ENCODE data around the gene ERMARD. TPM values are rescaled to one million over a fixed set of nuclear protein-coding genes. Genes with fewer than 3 reads are reported as not detected.

Gene ERMARD
- total RNA-seq, 1 experiment from 2014 or later = 19.6 TPM

- TF ChIP-seq CTCF (conservative IDR thresholded peaks at IDR 0.05; ENCODE audit: low read depth, low read length) (no peak), EZH2 (IDR thresholded peaks at IDR 0.05; ENCODE audit: borderline replicate concordance, low read depth, low read length, poor library complexity, severe bottlenecking) (no peak)
- no TSS peak for BruUV-seq (replicated peaks)
- H3K27me3 ChIP-seq (replicated peaks; ENCODE audit: insufficient read depth, low read depth, low read length, poor library complexity) = peaks cover 18% of the 10 kb centered on the region
- no peak overlapping the region for H3K4me3 ChIP-seq (ENCODE audit: low read depth, low read length, poor library complexity, severe bottlenecking)
- ChIA-PET POLR2A (ENCODE audit: low non-redundant PET) (no interaction called here), CTCF (interaction anchor here (0.7 kb wide), 1 partner anchor 30 kb away, joined by 3 read pairs; no protein-coding TSS in a partner anchor)
- no peaks in the 10 kb centered on the region for H3K36me3 ChIP-seq (ENCODE audit: insufficient read depth, low read length, poor library complexity, severe bottlenecking)
- intact Hi-C loops (cut with micrococcal nuclease; ENCODE audit: unreplicated experiment) = no loop called here
- H3K9me3 ChIP-seq (ENCODE audit: low read depth, low read length, poor library complexity, severe bottlenecking) = no peaks in the 10 kb centered on the region
- no peak overlapping the region for H3K27ac ChIP-seq (ENCODE audit: low read depth, low read length, poor library complexity, severe bottlenecking)
- no peak for DNase-seq (ENCODE audit: low spot score)
- no peaks in the 10 kb centered on the region for H3K4me1 ChIP-seq (ENCODE audit: insufficient read depth, low read length, poor library complexity, severe bottlenecking)
Measured at GRCh38 chr6:169801396-169802160, 50.2 kb downstream of the ERMARD start.

GRCh38 chr6:169802790-169803189 lies 51.4 kb downstream of the ERMARD start:
- POLR2A ChIA-PET (ENCODE audit: low non-redundant PET) = no interaction called here
- TF ChIP-seq CTCF (conservative IDR thresholded peaks at IDR 0.05; ENCODE audit: low read depth, low read length) = no peak
- no peak for TF ChIP-seq EZH2 (IDR thresholded peaks at IDR 0.05; ENCODE audit: borderline replicate concordance, low read depth, low read length, poor library complexity, severe bottlenecking)
- CTCF ChIA-PET = interaction anchor here (0.7 kb wide), 1 partner anchor 12 kb away, joined by 8 read pairs; no protein-coding TSS in a partner anchor
- Histone ChIP-seq H3K36me3 (ENCODE audit: insufficient read depth, low read length, poor library complexity, severe bottlenecking) (no peaks in the 10 kb centered on the region), H3K27ac (ENCODE audit: low read depth, low read length, poor library complexity, severe bottlenecking) (no peak overlapping the region), H3K27me3 (replicated peaks; ENCODE audit: insufficient read depth, low read depth, low read length, poor library complexity) (peaks cover 18% of the 10 kb centered on the region), H3K4me3 (ENCODE audit: low read depth, low read length, poor library complexity, severe bottlenecking) (no peak overlapping the region), H3K9me3 (ENCODE audit: low read depth, low read length, poor library complexity, severe bottlenecking) (no peaks in the 10 kb centered on the region), H3K4me1 (ENCODE audit: insufficient read depth, low read length, poor library complexity, severe bottlenecking) (no peaks in the 10 kb centered on the region)
- DNase-seq (ENCODE audit: low spot score) = no peak
- intact Hi-C loops (cut with micrococcal nuclease; ENCODE audit: unreplicated experiment) = no loop called here
- BruUV-seq (replicated peaks) = no TSS peak

GRCh38 chr6:169803271-169803811 lies 51.9 kb downstream of the ERMARD start:
- Histone ChIP-seq H3K36me3 (ENCODE audit: insufficient read depth, low read length, poor library complexity, severe bottlenecking) (no peaks in the 10 kb centered on the region), H3K4me1 (ENCODE audit: insufficient read depth, low read length, poor library complexity, severe bottlenecking) (no peaks in the 10 kb centered on the region), H3K4me3 (ENCODE audit: low read depth, low read length, poor library complexity, severe bottlenecking) (no peak overlapping the region), H3K27me3 (replicated peaks; ENCODE audit: insufficient read depth, low read depth, low read length, poor library complexity) (peaks cover 14% of the 10 kb centered on the region), H3K27ac (ENCODE audit: low read depth, low read length, poor library complexity, severe bottlenecking) (no peak overlapping the region), H3K9me3 (ENCODE audit: low read depth, low read length, poor library complexity, severe bottlenecking) (no peaks in the 10 kb centered on the region)
- POLR2A ChIA-PET (ENCODE audit: low non-redundant PET) = no interaction called here
- CTCF ChIA-PET = interaction anchor here (0.7 kb wide), 1 partner anchor 13 kb away, joined by 8 read pairs; no protein-coding TSS in a partner anchor
- DNase-seq (ENCODE audit: low spot score) = no peak
- BruUV-seq (replicated peaks) = no TSS peak
- intact Hi-C loops (cut with micrococcal nuclease; ENCODE audit: unreplicated experiment) = no loop called here
- TF ChIP-seq CTCF (conservative IDR thresholded peaks at IDR 0.05; ENCODE audit: low read depth, low read length) = no peak
- no peak for TF ChIP-seq EZH2 (IDR thresholded peaks at IDR 0.05; ENCODE audit: borderline replicate concordance, low read depth, low read length, poor library complexity, severe bottlenecking)
